Lower leg skin (tissue), 4 donors: ENCODE results near the gene ABCD2. TPM values are rescaled to one million over a fixed set of nuclear protein-coding genes. Genes with fewer than 3 reads are reported as not detected.

Experiments
- DNase-seq, 2 donors: peaks; one replicate each; pipeline ENCODE4 v3.0.0-alpha.2; 2019; ENCODE audit warnings: low spot score in 2 of 2
- H3K4me3 ChIP-seq: fragments of 200-600 bp; sonication (generic); 2 replicates; pipeline ENCODE4 v1.5.1; 2017; ENCODE audit warnings: mild to moderate bottlenecking, low read depth; ENCODE audit not compliant: poor library complexity, severe bottlenecking
- CTCF ChIP-seq, 3 donors: fragments of 450-650 bp; IDR thresholded peaks; one replicate each; pipeline ENCODE4 v1.5.1; 2016; ENCODE audit warnings: antibody characterized with exemption in 3 of 3, mild to moderate bottlenecking in 3 of 3, moderate library complexity in 2 of 3
- POLR2A ChIP-seq, 2 donors: fragments of 450-650 bp; IDR thresholded peaks; one replicate each; pipeline ENCODE4 v1.6.1; 2016 to 2017; ENCODE audit warnings: antibody characterized with exemption in 2 of 2, mild to moderate bottlenecking in 1 of 2, moderate library complexity in 1 of 2
- WGBS, 2 donors: methylation state at CpG; one replicate each; pipeline ENCODE4 v1.1.5; 2018; 5-methylcytosine and 5-hydroxymethylcytosine counted together
- intact Hi-C: fragments of 100-400 bp; cut with DNase I; formaldehyde crosslinking; loops from one replicate; pipeline ENCODE4 v1.15.0; 2023; ENCODE audit warnings: low total_unique reads
- total RNA-seq, 4 donors: library from RNA; depleted of rRNA; stranded (reverse); fragments of >200 nt; gene quantifications; one replicate each; pipeline ENCODE4 v1.1.0, GENCODE V29; 2016

ABCD2 gene
- total RNA-seq, result under 1 TPM; 0.05 to 0.23 (median 0.08) TPM

- DNase-seq, result peak; percentile 31 to 90
- TF ChIP-seq POLR2A (IDR thresholded peaks at IDR 0.05), result no peak
- no peak for TF ChIP-seq CTCF (IDR thresholded peaks at IDR 0.05)
- WGBS, 2 donors, result 1 to 2% methylated on average over 20 of the region's 20 CpGs
- peak within 1 kb of the TSS; percentile 33 for H3K4me3 ChIP-seq
- intact Hi-C loops, result no loop called here
Measured at GRCh38 chr12:39619660-39620433, at the start of gene ABCD2. TSS of gene ABCD2 (minus strand) at chr12:39619803. CDS start at chr12:39619615, 188 bp downstream.

GRCh38 chr12:39660101-39660500, 40.5 kb upstream of the ABCD2 start:
- WGBS, 2 donors, result 88 to 93% methylated on average over 2 of the region's 2 CpGs
- H3K4me3 ChIP-seq, result no peak overlapping the region
- intact Hi-C loops, result no loop called here
- no peak for TF ChIP-seq CTCF (IDR thresholded peaks at IDR 0.05)
- no peak for TF ChIP-seq POLR2A (IDR thresholded peaks at IDR 0.05)
- DNase-seq, result no peak

GRCh38 chr12:39647383-39647782, 27.8 kb upstream of the ABCD2 start:
- no peak overlapping the region for H3K4me3 ChIP-seq
- intact Hi-C loops, result no loop called here
- TF ChIP-seq CTCF (IDR thresholded peaks at IDR 0.05) (no peak), POLR2A (IDR thresholded peaks at IDR 0.05) (no peak)
- DNase-seq, result no peak

GRCh38 chr12:39646963-39647362, 27.4 kb upstream of the ABCD2 start:
- no peak for TF ChIP-seq POLR2A (IDR thresholded peaks at IDR 0.05)
- no peak for TF ChIP-seq CTCF (IDR thresholded peaks at IDR 0.05)
- intact Hi-C loops, result no loop called here
- WGBS, 2 donors, result 33 to 36% methylated on average over 2 of the region's 2 CpGs
- DNase-seq, result peak in 1 of 2 donors; percentile 18
- H3K4me3 ChIP-seq, result no peak overlapping the region

- 50 to 54% methylated on average over 1 of the region's 1 CpG for WGBS, 2 donors
- H3K4me3 ChIP-seq, result no peak overlapping the region
- DNase-seq, result no peak
- intact Hi-C loops, result no loop called here
- TF ChIP-seq POLR2A (IDR thresholded peaks at IDR 0.05) (no peak), CTCF (IDR thresholded peaks at IDR 0.05) (no peak)
Measured at GRCh38 chr12:39643052-39643451, 23.4 kb upstream of the ABCD2 start.

- 86 to 87% methylated on average over 2 of the region's 2 CpGs for WGBS, 2 donors
- DNase-seq, result no peak
Measured at GRCh38 chr12:39638840-39639239, 19.2 kb upstream of the ABCD2 start.

More at GRCh38 chr12:39638840-39639239, 19.2 kb upstream of the ABCD2 start:
- no peak overlapping the region for H3K4me3 ChIP-seq
- intact Hi-C loops, result no loop called here
- no peak for TF ChIP-seq CTCF (IDR thresholded peaks at IDR 0.05)
- TF ChIP-seq POLR2A (IDR thresholded peaks at IDR 0.05), result no peak
